H9 (cell line): ENCODE data around the gene M6PR. TPM values are rescaled to one million over a fixed set of nuclear protein-coding genes. Genes with fewer than 3 reads are reported as not detected.

Experiments used
- DNase-seq: peaks from one replicate; pipeline ENCODE4 v3.0.0-alpha.2; 2017
- H2AFZ ChIP-seq: one replicate; pipeline ENCODE4 v1.6.1; 2013; ENCODE audit warnings: mild to moderate bottlenecking, low read length, control low read depth, moderate library complexity
- H2AK5ac ChIP-seq: 2 replicates; pipeline ENCODE4 v1.6.1; 2013; ENCODE audit warnings: low read length, control low read depth, mixed read lengths; ENCODE audit not compliant: insufficient read length
- H2BK120ac ChIP-seq: one replicate; pipeline ENCODE4 v1.6.1; 2013; ENCODE audit warnings: low read depth, mild to moderate bottlenecking, low read length, control low read depth, inconsistent platforms; ENCODE audit not compliant: poor library complexity, severe bottlenecking
- H2BK12ac ChIP-seq: 2 replicates; pipeline ENCODE4 v1.6.1; 2013; ENCODE audit warnings: low read length, control low read depth, mixed read lengths, low read depth; ENCODE audit not compliant: insufficient read length
- H2BK15ac ChIP-seq: 2 replicates; pipeline ENCODE4 v1.6.1; 2013; ENCODE audit warnings: low read depth, low read length, control low read depth
- H2BK20ac ChIP-seq: one replicate; pipeline ENCODE4 v1.6.1; 2013; ENCODE audit warnings: low read depth, mild to moderate bottlenecking, low read length, control low read depth, inconsistent platforms; ENCODE audit not compliant: poor library complexity, severe bottlenecking
- H2BK5ac ChIP-seq: 2 replicates; pipeline ENCODE4 v1.6.1; 2013; ENCODE audit warnings: low read length, control low read depth, mixed read lengths; ENCODE audit not compliant: insufficient read length
- H3K14ac ChIP-seq: 2 replicates; pipeline ENCODE4 v1.6.1; 2013; ENCODE audit warnings: low read length, control low read depth; ENCODE audit not compliant: insufficient read depth
- H3K18ac ChIP-seq: 2 replicates; pipeline ENCODE4 v1.6.1; 2013; ENCODE audit warnings: low read depth, mild to moderate bottlenecking, mixed read lengths, low read length, control low read depth; ENCODE audit not compliant: insufficient read length
- H3K23ac ChIP-seq: 2 replicates; pipeline ENCODE4 v1.6.1; 2013; ENCODE audit warnings: low read length, control low read depth, mixed read lengths, low read depth; ENCODE audit not compliant: insufficient read length
- H3K23me2 ChIP-seq: 2 replicates; pipeline ENCODE4 v1.6.1; 2013; ENCODE audit warnings: low read depth, mild to moderate bottlenecking, mixed read lengths, low read length, control low read depth; ENCODE audit not compliant: insufficient read length, poor library complexity, severe bottlenecking
- H3K27ac ChIP-seq: 2 replicates; pipeline ENCODE4 v1.5.1; 2013; ENCODE audit warnings: low read length, control low read depth, mixed read lengths, low read depth; ENCODE audit not compliant: insufficient read length
- H3K27me3 ChIP-seq: 2 replicates; pipeline ENCODE4 v1.6.1; 2013; ENCODE audit warnings: low read length, control low read depth, inconsistent platforms; ENCODE audit not compliant: insufficient read depth
- H3K4ac ChIP-seq: 2 replicates; pipeline ENCODE4 v1.6.1; 2013; ENCODE audit warnings: low read depth, mild to moderate bottlenecking, control low read depth, inconsistent platforms, low read length, moderate library complexity
- H3K4me1 ChIP-seq: 2 replicates; pipeline ENCODE4 v1.6.1; 2013; ENCODE audit warnings: low read length, control low read depth, inconsistent platforms; ENCODE audit not compliant: insufficient read depth
- H3K4me2 ChIP-seq: 2 replicates; pipeline ENCODE4 v1.6.1; 2013; ENCODE audit warnings: low read length, control low read depth, mixed read lengths; ENCODE audit not compliant: insufficient read length, insufficient read depth
- H3K56ac ChIP-seq: 2 replicates; pipeline ENCODE4 v1.6.1; 2013; ENCODE audit warnings: low read depth, mild to moderate bottlenecking, mixed read lengths, low read length, control low read depth; ENCODE audit not compliant: insufficient read length
- H3K79me1 ChIP-seq: 2 replicates; pipeline ENCODE4 v1.6.1; 2013; ENCODE audit warnings: low read depth, mild to moderate bottlenecking, moderate library complexity, low read length, control low read depth, inconsistent platforms; ENCODE audit not compliant: insufficient read depth, poor library complexity, severe bottlenecking
- H3K79me2 ChIP-seq: 2 replicates; pipeline ENCODE4 v1.6.1; 2013; ENCODE audit warnings: low read length, control low read depth, inconsistent platforms; ENCODE audit not compliant: insufficient read depth
- H3K9ac ChIP-seq: 2 replicates; pipeline ENCODE4 v1.6.1; 2013; ENCODE audit warnings: low read length, control low read depth, mixed read lengths; ENCODE audit not compliant: insufficient read length; ENCODE audit errors: extremely low read depth
- H3K9me3 ChIP-seq: one replicate; pipeline ENCODE4 v1.6.1; 2013; ENCODE audit warnings: low read depth, low read length, inconsistent platforms; ENCODE audit not compliant: control insufficient read depth
- H3T11ph ChIP-seq: one replicate; pipeline ENCODE4 v1.6.1; 2013; ENCODE audit warnings: mild to moderate bottlenecking, low read length, control low read depth, inconsistent platforms
- H4K20me1 ChIP-seq: one replicate; pipeline ENCODE4 v1.6.1; 2013; ENCODE audit not compliant: control insufficient read depth, insufficient read length, insufficient read depth
- H4K5ac ChIP-seq: 2 replicates; pipeline ENCODE4 v1.6.1; 2013; ENCODE audit warnings: low read depth, mild to moderate bottlenecking, mixed read lengths, low read length, control low read depth; ENCODE audit not compliant: insufficient read length
- H4K8ac ChIP-seq: replicated peaks from 2 replicates; pipeline ENCODE4 v1.6.1; 2013; ENCODE audit warnings: low read length, control low read depth, mixed read lengths, low read depth; ENCODE audit not compliant: insufficient read length
- H4K91ac ChIP-seq: 2 replicates; pipeline ENCODE4 v1.6.1; 2013; ENCODE audit warnings: low read depth, mild to moderate bottlenecking, moderate library complexity, mixed read lengths, low read length, control low read depth; ENCODE audit not compliant: insufficient read length
- H3K27ac Mint-ChIP-seq, 3 experiments: 2 replicates in 2 of 3; 3 replicates in 1 of 3; pipeline ENCODE4 v1.8.0; 2020 to 2021; ENCODE audit warnings: mixed read lengths in 3 of 3, mild to moderate bottlenecking in 1 of 3, moderate library complexity in 1 of 3
- H3K27me3 Mint-ChIP-seq: 2 replicates; pipeline ENCODE4 v1.8.0; 2021; ENCODE audit warnings: low read depth, mild to moderate bottlenecking, moderate library complexity, mixed read lengths
- H3K36me3 Mint-ChIP-seq, 3 experiments: 2 replicates in 2 of 3; 3 replicates in 1 of 3; pipeline ENCODE4 v1.8.0; 2020 to 2021; ENCODE audit warnings: low read depth in 3 of 3, mixed read lengths in 3 of 3; ENCODE audit not compliant: insufficient read depth in 1 of 3
- H3K4me1 Mint-ChIP-seq, 2 experiments: 2 replicates each; pipeline ENCODE4 v1.8.0; 2020; ENCODE audit warnings: mixed read lengths in 2 of 2
- H3K4me3 Mint-ChIP-seq, 2 experiments: 2 replicates in 1 of 2; 3 replicates in 1 of 2; pipeline ENCODE4 v1.8.0; 2020 to 2021; ENCODE audit warnings: mild to moderate bottlenecking in 2 of 2, mixed read lengths in 2 of 2, moderate library complexity in 1 of 2
- H3K9me3 Mint-ChIP-seq, 2 experiments: 2 replicates in 1 of 2; 3 replicates in 1 of 2; pipeline ENCODE4 v1.8.0; 2020; ENCODE audit warnings: mild to moderate bottlenecking in 2 of 2, mixed read lengths in 2 of 2, moderate library complexity in 1 of 2
- WGBS: extraction: QIAGEN DNeasy Blood & Tissue Kit; methylation state at CpG from one replicate; pipeline ENCODE4 v1.1.7; 2013; ENCODE audit warnings: missing lambda C conversion rate, low lambda C conversion rate, mixed read lengths; ENCODE audit not compliant: insufficient read length; ENCODE audit errors: extremely low coverage; 5-methylcytosine and 5-hydroxymethylcytosine counted together
- total RNA-seq: library from RNA; stranded (reverse); gene quantifications from 2 replicates; pipeline ENCODE4 v1.2.1, GENCODE V29; 2021
- TF ChIP-seq, protein P1 (sequence below): fragments of 200-600 bp; sonication (generic); conservative IDR thresholded peaks from 3 replicates; pipeline ENCODE4 v1.8.0; 2021; ENCODE audit warnings: antibody characterized with exemption, mild to moderate bottlenecking

The M6PR gene
- total RNA-seq, 1 experiment from 2014 or later = 163 TPM

GRCh38 chr12:8894986-8895385 is 54.5 kb downstream of the M6PR start:
- Histone ChIP-seq H3K4ac (no peak overlapping the region), H3T11ph (no peak overlapping the region), H4K8ac (no peak overlapping the region), H4K91ac (no peak overlapping the region), H3K27me3 (no peaks in the 10 kb centered on the region), H3K56ac (no peak overlapping the region), H4K5ac (no peak overlapping the region), H2BK15ac (no peak overlapping the region), H2BK20ac (no peak overlapping the region), H3K4me1 (peaks cover 3% of the 10 kb centered on the region; the same call in 1 of the 2 replicates), H3K27ac (no peak overlapping the region), H3K18ac (no peak overlapping the region), H3K4me2 (no peak overlapping the region), H2BK12ac (no peak overlapping the region), H3K9ac (no peak overlapping the region), H3K23me2 (no peaks in the 10 kb centered on the region), H3K9me3 (no peaks in the 10 kb centered on the region), H3K14ac (no peak overlapping the region), H3K23ac (no peak overlapping the region), H2BK5ac (no peak overlapping the region), H2AFZ (no peak overlapping the region), H4K20me1 (no peaks in the 10 kb centered on the region), H2BK120ac (no peak overlapping the region), H2AK5ac (no peak overlapping the region), H3K79me1 (no peaks in the 10 kb centered on the region), H3K79me2 (no peaks in the 10 kb centered on the region)
- DNase-seq = no peak
- Mint-ChIP-seq H3K36me3 (peaks cover 6 to 23% (median 22%) of the 10 kb centered on the region in 3 experiments), H3K27me3 (no peaks in the 10 kb centered on the region), H3K9me3 (peaks cover 3 to 28% of the 10 kb centered on the region in 2 experiments; a peak in 4 of 5 replicates), H3K27ac (no peak overlapping the region), H3K4me3 (no peak overlapping the region), H3K4me1 (peaks cover 12% of the 10 kb centered on the region in 2 experiments)
- WGBS = no CpG with 5 or more reads among the region's 1 CpG
- TF ChIP-seq, protein P1, sequence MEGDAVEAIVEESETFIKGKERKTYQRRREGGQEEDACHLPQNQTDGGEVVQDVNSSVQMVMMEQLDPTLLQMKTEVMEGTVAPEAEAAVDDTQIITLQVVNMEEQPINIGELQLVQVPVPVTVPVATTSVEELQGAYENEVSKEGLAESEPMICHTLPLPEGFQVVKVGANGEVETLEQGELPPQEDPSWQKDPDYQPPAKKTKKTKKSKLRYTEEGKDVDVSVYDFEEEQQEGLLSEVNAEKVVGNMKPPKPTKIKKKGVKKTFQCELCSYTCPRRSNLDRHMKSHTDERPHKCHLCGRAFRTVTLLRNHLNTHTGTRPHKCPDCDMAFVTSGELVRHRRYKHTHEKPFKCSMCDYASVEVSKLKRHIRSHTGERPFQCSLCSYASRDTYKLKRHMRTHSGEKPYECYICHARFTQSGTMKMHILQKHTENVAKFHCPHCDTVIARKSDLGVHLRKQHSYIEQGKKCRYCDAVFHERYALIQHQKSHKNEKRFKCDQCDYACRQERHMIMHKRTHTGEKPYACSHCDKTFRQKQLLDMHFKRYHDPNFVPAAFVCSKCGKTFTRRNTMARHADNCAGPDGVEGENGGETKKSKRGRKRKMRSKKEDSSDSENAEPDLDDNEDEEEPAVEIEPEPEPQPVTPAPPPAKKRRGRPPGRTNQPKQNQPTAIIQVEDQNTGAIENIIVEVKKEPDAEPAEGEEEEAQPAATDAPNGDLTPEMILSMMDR = no peak
